ENCODE data around the gene LHX2. TPM values are rescaled to one million over a fixed set of nuclear protein-coding genes. Genes with fewer than 3 reads are reported as not detected.
A peak's percentile ranks its signal among the peaks of the same experiment; 100 is the strongest.

The LHX2 gene
- total and polyA plus RNA-seq, 10 donors, result 0.20 to 0.35 (median 0.28) TPM; not detected in 5

- intact Hi-C loops (cut with DNase I; ENCODE audit: low total_unique reads), result no loop called here
Observed at GRCh38 chr9:123998970-123999621, 12.5 kb upstream of the LHX2 start.

GRCh38 chr9:123999661-124000060 lies 11.9 kb upstream of the LHX2 start:
- H3K9me3 ChIP-seq, result no peaks in the 10 kb centered on the region
- H3K4me3 ChIP-seq, result peak overlapping the region in 4 of 8 donors; percentile 13 to 65 (median 31)
- peaks cover 19 to 42% (median 37%) of the 10 kb centered on the region in 6 donors for H3K4me1 ChIP-seq
- DNase-seq, result peak; percentile 51
- WGBS, 5 donors, result 0 to 2% (median 1%) methylated on average over 9 to 64 of the region's 64 CpGs; no CpG with 5 or more reads in 1 of the 5 donors
- no peaks in the 10 kb centered on the region for H3K36me3 ChIP-seq
- intact Hi-C loops (cut with DNase I; ENCODE audit: low total_unique reads), result no loop called here
- no peak overlapping the region for H3K27ac ChIP-seq
- TF ChIP-seq POLR2AphosphoS5 (IDR thresholded peaks at IDR 0.05) (no peak), CTCF (IDR thresholded peaks at IDR 0.05 in 8 of 11, conservative IDR thresholded peaks at IDR 0.05 in 3 of 11) (no peak), POLR2A (IDR thresholded peaks at IDR 0.05) (no peak)
- H3K27me3 ChIP-seq (replicated peaks in 1 of 7), result peaks cover 4 to 98% (median 86%) of the 10 kb centered on the region in 7 donors

More at GRCh38 chr9:123998970-123999621, 12.5 kb upstream of the LHX2 start:
- peak; percentile 73 for DNase-seq
- TF ChIP-seq POLR2A (IDR thresholded peaks at IDR 0.05), result no peak
- H3K27ac ChIP-seq, result no peak overlapping the region
- WGBS, 5 donors, result 2 to 10% (median 4%) methylated on average over 25 to 43 of the region's 43 CpGs
- H3K27me3 ChIP-seq (replicated peaks in 1 of 7), result peaks cover 4 to 98% (median 80%) of the 10 kb centered on the region in 7 donors
- no peaks in the 10 kb centered on the region for H3K36me3 ChIP-seq
- H3K4me3 ChIP-seq, result peak overlapping the region in 7 of 8 donors; percentile 10 to 65 (median 30)
- H3K4me1 ChIP-seq, result peaks cover 19 to 42% (median 37%) of the 10 kb centered on the region in 6 donors
- H3K9me3 ChIP-seq, result no peaks in the 10 kb centered on the region

GRCh38 chr9:124000161-124000783 lies 11.3 kb upstream of the LHX2 start:
- H3K4me1 ChIP-seq, result peaks cover 19 to 42% (median 37%) of the 10 kb centered on the region in 6 donors
- peaks cover 4 to 98% (median 92%) of the 10 kb centered on the region in 7 donors for H3K27me3 ChIP-seq (replicated peaks in 1 of 7)
- intact Hi-C loops (cut with DNase I; ENCODE audit: low total_unique reads), result no loop called here
- no peaks in the 10 kb centered on the region for H3K9me3 ChIP-seq
- peak; percentile 70 for DNase-seq
- no peaks in the 10 kb centered on the region for H3K36me3 ChIP-seq
- peak overlapping the region in 5 of 8 donors; percentile 13 to 65 (median 22) for H3K4me3 ChIP-seq
- H3K27ac ChIP-seq, result no peak overlapping the region
- TF ChIP-seq POLR2AphosphoS5 (IDR thresholded peaks at IDR 0.05), result no peak
- TF ChIP-seq CTCF (IDR thresholded peaks at IDR 0.05 in 8 of 11, conservative IDR thresholded peaks at IDR 0.05 in 3 of 11), result no peak
- no peak for TF ChIP-seq POLR2A (IDR thresholded peaks at IDR 0.05)
- 2 to 6% (median 4%) methylated on average over 15 to 35 of the region's 35 CpGs for WGBS, 5 donors

- Histone ChIP-seq H3K9me3 (no peaks in the 10 kb centered on the region), H3K27me3 (replicated peaks in 1 of 7) (peaks cover 4 to 98% (median 93%) of the 10 kb centered on the region in 7 donors), H3K36me3 (no peaks in the 10 kb centered on the region), H3K4me3 (no peak overlapping the region), H3K4me1 (peaks cover 19 to 42% (median 37%) of the 10 kb centered on the region in 6 donors), H3K27ac (no peak overlapping the region)
- 6 to 12% (median 9%) methylated on average over 15 of the region's 15 CpGs for WGBS, 5 donors
- peak; percentile 19 for DNase-seq
- TF ChIP-seq POLR2AphosphoS5 (IDR thresholded peaks at IDR 0.05) (no peak), CTCF (IDR thresholded peaks at IDR 0.05 in 8 of 11, conservative IDR thresholded peaks at IDR 0.05 in 3 of 11) (no peak), POLR2A (IDR thresholded peaks at IDR 0.05) (no peak)
- intact Hi-C loops (cut with DNase I; ENCODE audit: low total_unique reads), result no loop called here
Observed at GRCh38 chr9:124000784-124001457, 10.6 kb upstream of the LHX2 start.
